Measurements from ENCODE around the gene IGF2BP1.
"Not testable (repeated sequence)": the region's sequence is repeated elsewhere in the genome, so short reads cannot be mapped to it uniquely, and the experiment has no call there.

IGF2BP1 gene

DNA sequence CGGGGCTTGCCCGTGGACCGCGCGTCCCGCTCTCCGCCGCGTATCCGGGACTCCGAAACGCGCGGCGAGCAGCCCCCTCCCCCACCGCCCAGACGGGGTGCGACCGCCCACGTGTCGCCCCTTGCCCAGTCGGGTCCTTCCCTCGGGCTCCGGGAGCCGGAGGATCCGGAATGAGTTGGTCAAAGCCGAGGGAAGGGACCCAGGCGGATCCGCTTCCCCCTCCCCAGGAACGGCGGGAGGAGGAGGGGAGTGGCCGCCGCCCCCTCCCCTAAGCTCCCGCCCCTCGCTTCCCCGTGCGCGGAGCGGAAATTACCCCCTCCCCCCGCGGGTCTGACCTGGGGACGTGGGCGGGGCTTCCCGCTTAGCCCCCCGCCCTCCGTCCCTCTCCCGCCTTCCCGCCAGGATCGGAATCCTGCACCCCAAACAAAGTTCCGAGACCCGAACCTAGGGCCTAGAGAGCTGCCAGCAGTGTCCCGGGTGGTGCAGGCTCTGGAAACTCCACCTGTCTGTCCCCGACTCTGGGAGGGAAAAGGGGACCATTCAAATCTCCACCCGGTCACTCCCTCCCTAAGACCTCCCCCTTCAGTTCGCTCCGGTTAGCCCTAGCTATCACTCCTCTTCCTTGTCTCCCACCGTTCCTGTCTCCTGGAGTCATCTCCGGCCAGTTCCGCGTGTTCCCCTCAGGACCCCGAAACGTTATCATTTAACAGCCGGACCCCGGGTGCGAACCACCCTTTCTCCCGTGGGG lies 1.0 kb upstream of the IGF2BP1 start:
- DNase-seq (ENCODE audit: low read depth in 2 of 2, low spot score in 1 of 2): no peak

DNA sequence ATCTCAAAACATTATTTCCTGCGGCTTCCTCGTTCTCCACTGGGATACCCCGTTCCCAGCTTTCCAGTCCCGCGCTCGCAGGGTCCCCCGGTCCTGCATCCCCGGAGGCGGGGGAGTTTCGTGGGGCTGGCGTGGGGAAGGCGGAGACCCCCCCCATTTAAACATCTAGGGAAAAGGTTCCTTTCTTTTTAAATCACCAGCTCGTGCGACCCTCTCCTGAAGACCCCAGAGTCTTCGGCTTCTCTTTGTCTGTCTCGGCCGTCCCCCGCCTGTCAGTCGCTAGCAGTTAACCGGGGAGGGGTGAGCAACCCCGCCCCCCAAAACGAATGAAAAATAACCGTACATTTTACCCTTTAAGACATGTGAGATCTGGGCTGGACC lies 473 bp upstream of the IGF2BP1 start:
- DNase-seq (ENCODE audit: low read depth in 2 of 2, low spot score in 1 of 2): no peak

DNA sequence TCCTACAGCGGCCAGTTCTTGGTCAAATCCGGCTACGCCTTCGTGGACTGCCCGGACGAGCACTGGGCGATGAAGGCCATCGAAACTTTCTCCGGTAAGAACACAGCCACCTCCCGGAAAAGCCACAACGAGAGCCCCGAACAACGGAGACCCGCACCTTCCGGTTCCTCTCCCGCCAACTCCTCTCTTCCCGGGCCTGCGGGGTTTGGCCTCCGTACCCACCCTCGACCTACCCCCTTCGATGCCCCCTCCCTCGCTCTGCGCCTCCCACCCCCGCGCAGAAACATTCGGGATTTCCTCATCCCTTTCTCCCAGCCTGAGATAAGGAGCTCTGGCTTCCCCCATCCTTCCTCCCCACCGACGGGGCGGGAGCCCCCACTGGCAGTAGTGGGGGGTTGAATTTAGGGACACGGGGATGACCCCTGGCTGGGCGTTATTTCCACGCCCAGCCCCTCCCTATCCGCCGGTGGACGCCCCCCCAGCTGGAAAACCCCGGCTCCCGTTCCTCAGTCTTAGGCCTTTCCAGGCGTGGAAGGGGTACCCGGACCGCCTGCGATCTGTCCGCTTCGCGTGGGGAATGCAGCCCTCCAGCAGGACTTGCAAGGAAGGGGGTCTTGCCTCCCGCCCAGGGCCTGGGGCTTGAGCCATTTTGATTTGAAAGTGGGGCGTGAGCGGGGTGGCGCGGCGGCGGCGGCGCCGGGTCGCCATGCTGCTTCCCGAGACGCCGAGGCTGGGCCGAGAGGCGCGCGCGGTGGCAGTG lies 822 bp downstream of the IGF2BP1 start:
- DNase-seq (ENCODE audit: low read depth in 2 of 2, low spot score in 1 of 2): no peak

DNA sequence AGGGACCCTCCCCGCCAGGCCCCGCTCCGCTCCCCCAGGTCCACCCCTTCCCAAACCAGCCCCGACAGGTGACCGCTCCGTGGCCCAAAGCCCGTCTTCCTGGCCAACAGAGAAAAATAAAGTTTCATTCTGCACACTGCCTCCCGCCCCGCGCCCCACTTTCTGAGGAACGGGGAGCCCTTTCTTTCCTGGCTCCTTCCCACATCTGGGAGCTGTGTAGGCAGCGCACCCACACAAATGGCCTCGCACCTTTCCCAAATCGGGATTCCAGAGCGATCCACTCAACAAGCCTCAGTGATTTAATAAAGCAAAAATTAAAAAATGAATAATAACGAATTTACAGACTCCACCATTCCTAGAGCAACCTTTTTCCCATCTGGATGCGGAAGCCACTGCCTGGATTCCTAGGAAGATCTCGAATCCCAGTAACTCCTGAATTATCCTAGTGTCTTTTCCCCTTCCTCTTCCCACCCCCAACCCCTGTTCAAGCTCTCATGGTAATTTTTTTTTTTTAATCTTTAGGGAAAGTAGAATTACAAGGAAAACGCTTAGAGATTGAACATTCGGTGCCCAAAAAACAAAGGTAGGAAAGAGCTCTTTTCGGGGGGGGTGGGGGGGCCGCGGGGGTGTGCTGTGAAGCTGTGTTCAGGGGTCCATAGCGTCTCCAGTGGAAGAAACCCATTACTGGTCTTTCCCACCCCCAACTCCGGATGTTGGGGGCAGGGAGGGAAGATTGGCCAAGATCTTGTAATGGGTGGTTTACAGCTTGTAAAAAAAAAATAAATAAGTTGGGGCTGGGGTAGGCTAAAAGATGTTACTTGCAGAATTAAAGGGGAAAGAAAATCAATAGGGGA lies 1.6 kb downstream of the IGF2BP1 start:
- no peak for DNase-seq (ENCODE audit: low read depth in 2 of 2, low spot score in 1 of 2)

DNA sequence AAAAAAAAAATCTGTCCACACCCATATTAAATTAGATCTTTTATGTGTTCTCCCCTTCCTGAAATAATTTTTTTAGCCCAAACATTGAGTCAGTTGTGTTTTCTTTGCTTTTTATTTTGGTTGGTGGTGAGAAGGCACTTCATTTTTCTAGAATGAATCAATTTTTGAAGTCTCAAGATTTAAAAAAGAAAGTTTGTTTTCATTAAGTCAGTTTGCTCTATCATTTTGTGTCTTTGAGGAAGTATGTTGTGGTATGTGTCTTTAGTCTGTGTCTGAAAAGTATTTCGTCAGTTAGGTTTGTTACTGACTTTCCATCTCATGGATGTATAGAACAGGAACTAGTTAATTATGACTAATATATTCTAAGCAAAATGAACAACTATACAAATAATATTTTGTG lies 3.8 kb downstream of the IGF2BP1 start:
- no peak for DNase-seq (ENCODE audit: low read depth in 2 of 2, low spot score in 1 of 2)

DNA sequence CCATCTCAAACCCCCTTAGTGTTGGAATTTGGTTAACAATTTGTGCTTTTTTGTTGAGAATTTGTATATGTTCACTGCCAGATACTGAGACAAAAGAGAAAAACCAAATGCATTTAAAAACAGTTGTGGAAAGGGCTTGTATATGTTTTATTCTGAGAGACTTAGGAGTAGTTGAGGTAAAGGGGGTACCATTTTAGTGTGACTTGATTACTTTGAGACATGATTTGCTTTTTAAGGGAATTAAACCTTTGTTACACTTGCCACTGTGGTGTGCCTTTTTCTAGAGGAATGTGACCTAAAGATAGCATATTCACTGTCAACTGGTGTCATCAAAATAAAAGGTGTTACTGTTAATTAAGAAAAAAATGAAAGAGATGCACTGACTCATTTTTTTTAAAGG lies 4.5 kb downstream of the IGF2BP1 start:
- no peak for DNase-seq (ENCODE audit: low read depth in 2 of 2, low spot score in 1 of 2)

DNA sequence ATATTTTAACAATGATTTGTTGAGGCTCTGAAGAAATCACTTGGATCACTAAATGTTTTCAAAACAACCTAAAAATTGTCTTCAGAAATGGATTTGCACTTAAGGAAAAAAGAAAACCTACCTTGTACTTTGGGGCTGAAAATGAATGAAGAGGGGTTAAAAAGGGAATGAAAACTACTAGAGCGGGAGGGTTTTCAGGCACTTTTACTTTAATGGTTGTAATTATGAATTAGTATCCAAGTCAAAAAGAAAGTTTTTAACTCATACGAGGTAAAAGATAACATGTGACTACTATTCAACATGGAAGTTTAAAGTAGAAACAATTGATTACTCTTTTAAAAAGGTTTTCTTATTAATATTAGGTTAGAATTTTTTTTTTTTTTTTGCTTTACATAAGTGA lies 5.1 kb downstream of the IGF2BP1 start:
- no peak for DNase-seq (ENCODE audit: low read depth in 2 of 2, low spot score in 1 of 2)

DNA sequence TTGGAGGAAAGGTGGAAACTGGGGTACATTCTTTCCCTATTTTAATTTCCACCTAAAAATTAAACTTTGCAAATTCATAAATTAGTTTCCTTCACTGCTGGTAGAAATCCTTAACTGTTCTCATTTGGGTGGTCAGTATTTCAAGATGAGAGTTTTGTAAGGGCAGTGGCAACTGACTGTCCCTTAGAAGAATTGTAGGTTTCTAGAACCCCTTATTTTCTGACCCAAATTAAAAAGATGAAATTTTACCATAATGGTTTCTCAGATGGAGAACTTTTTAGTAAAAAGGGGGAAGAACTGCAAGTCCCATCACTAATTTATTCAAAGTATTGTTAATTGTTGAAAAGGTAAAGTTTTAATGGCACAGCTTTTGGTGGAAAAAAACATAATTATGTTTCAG lies 5.6 kb downstream of the IGF2BP1 start:
- DNase-seq (ENCODE audit: low read depth in 2 of 2, low spot score in 1 of 2): no peak

DNA sequence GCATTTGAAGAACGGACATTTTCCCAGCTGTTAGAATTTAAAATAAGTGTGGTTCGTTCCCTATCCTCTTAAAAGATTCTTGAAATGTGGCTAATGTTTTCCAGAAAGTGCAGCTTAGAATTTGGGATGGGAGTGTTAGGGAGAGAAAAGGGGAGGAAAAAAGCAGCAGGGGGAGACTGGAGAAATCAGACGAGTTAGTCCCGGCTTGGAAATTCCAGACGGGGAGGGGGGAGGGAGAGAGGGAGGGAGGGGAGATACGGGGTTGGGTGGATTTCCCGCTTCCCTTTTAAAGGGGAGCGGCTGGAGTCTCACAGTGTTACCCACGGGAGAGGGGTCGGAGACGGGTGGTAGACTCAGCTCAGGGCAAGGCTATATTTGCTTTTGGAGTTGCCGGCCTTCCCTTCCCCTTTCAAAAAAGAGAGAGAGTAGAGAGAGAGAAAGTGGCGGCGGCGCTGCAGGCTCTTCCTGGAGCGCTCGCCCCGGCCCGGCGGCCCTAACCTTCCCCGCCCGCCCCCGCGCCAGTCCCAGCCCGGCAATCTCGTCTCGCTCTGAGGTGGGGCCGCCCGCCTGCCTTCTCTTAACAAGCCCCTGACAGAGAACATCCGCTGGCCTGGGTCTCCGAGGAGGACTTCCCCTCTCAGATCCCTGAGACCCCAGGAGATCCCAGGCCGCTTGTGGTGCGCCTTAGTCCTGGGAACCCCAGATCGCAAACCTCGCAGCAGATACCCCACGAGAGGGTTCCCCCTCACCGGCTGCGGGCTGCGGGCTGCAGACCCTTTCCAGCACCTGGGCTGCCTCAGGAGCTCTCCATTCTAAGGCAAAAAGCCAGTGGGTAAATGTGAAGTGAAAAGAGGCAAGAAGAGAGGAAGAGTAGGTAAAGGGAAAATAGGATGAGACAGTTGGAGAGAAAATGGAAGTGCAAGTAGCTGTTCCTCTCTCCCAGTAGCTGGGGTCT lies 6.6 kb downstream of the IGF2BP1 start:
- DNase-seq (ENCODE audit: low read depth in 2 of 2, low spot score in 1 of 2): no peak

DNA sequence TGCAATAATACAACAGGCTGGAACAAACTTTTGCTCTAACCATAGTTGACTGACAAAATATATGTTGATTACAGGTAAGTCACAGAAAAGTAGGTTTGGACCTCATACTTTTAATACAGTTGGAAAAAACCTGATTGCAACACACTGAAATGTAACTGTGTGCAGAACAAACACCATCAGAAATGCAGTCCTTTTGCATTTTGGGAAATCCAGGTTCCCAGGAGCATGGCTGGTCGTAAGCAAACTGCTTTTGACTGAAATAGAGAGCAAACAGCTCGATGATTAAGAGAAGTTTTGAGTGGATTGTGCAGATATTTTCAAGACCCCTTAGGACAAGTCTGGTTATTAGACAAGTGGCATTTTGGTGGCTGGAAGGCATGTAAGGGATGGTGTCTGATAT lies 8.0 kb downstream of the IGF2BP1 start:
- DNase-seq (ENCODE audit: low read depth in 2 of 2, low spot score in 1 of 2): no peak

DNA sequence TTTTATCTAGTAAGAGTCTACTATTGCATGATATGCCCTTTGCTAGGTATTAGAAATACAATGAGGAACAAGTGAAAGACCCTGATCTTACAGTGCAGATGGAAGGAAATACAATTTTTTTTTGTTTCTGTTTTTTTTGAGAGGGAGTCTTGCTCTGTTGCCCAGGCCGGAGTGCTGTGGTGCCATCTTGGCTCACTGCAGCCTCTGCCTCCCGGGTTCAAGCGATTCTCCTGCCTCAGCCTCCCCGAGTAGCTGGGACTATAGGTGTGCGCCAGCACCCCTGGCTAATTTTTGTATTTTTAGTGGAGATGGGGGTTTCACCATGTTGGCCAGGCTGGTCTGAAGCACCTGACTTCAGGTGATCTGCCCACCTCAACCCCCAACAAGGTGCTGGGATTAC lies 11.7 kb downstream of the IGF2BP1 start:
- DNase-seq (ENCODE audit: low read depth in 2 of 2, low spot score in 1 of 2): not testable (repeated sequence)

DNA sequence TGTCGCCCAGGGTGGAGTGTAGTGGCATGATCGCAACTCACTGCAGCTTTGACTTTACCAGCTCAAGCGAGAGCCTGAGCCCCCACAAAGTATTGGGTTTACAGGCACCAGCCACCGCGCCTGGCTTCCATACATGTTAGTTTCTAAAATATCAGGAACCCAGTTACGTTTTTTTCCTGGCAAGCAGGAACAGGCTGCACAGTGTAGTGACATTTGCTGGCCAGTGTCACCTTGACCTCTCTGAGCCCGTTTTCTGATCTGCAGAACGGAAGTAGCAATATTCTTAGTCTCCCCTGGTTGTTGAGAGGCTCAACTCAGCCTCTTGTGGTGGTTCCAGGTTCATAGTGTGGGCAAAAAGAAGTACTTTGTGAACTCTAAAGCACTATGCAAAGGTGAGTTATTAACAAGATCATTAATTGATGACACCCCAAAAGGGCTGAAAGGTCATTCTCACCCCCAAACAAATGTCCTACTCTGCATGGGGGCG lies 15.6 kb downstream of the IGF2BP1 start:
- DNase-seq (ENCODE audit: low read depth in 2 of 2, low spot score in 1 of 2): no peak

DNA sequence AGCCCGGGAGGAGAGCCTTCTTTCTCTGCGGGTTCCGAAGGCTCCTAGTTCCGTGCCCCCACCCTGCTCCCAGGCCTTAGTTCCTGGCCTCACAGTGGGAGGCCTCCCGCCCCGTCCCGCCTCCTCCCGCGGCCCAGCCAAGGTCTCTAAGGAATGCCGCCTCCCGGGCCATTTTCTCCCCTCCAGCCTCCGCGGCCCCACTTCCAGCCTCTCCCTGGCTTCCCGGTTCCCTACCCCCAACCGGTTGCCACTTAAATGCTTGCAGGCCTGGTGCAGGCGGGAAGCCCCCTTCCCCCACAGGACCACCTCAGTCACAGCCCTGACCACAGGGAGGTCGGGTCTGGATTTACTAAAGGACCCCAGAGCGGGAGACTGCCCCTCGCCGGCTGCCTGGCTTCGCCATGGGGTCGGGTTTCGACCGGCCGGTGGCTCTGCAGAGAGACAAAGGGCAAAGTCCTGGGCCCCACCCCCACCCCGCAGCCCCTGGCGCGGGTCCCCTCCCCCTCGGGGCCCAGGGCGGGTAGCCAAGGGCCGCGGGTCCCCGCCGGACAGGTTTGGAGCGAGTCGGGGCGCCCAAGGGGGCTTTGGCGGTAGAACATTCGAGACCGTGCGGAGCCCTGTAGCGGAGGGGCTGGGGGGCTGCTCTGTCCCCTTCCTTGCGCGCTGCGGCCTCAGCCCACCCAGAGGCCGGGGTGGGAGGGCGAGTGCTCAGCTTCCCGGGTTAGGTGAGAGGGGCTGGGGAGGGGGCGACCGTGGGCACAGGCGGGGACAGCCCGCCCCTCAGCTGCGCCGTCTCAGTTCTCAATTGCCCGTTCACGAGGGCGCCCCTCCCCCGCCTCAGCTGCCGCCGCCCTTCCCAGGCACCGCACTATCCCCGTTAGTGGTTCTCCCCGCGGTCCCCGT lies 16.4 kb downstream of the IGF2BP1 start:
- DNase-seq (ENCODE audit: low read depth in 2 of 2, low spot score in 1 of 2): no peak

DNA sequence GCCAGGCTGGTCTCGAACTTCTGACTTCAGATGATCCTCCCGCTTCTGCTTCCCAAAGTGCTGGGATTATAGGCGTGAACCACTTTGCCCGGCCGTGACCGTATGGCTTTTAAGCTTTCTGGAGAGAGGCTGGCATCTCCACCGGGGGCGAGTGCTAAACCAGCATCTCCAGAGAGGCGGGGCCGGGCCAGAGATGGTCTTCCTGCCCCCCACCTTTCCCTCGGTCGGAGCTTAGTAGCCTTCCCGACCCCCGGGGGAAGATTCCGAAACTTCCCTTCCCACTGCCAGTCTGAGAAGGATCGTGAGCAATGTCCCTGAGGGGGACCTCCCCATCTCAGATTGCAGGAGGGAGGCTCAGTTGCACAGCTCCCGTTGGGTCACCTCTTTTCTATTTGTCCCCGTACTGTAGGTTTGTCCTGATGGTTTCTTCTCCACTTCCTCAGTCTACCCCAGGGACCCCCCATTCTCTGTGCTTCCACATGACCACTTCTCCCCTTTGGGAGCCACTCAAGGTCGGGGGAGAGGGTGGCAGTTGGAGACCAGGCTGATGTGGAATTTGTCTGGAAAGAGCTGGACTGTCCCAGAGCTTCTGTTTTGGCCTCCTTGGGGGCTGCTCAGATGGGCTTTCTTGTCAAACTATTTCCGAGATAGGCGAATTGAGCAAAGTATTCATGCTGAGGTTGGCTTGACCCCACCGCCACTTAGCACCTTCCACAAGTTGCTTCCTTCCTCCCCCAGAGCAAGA lies 18.2 kb downstream of the IGF2BP1 start:
- DNase-seq (ENCODE audit: low read depth in 2 of 2, low spot score in 1 of 2): no peak

DNA sequence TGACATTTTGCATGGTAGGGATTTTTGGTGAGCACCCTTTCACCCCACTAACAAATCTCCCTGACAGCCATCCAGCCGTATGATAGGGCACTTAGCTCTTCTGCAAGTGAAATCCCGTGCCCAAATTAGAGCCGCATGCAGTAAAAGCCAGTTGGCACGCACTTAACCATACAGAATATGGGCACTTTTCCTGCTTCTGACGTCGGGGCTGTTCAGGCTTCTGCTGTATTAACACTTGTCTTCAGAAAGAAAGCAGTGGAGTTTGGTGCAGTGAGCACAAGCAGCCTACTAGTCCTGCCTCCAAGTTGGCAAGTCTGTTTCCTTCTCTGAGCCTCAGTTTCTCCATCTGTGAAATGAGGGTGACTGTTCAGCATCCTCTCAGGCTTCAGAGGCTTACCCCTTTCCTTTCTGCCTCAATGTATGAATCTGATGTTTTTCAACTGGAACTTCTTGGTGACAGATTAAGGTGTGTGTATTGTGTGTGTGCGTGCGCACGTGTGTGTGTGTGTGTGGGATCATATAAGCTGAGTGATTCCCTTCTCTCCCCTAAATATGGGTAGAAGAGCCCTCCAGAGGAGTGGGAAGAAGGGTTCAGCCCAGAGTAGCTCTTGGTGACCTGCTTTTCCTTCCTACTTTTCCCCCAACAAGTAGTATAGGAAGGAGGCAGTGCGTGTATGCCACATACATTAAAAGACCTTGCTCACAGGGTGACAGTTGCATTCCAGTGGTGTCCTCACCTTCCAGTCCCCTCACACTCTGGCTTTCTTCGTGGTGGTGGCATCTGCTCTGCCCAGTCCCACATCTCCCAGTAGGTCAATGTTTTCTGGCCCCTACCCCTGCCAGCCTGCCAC lies 19.0 kb downstream of the IGF2BP1 start:
- DNase-seq (ENCODE audit: low read depth in 2 of 2, low spot score in 1 of 2): no peak

DNA sequence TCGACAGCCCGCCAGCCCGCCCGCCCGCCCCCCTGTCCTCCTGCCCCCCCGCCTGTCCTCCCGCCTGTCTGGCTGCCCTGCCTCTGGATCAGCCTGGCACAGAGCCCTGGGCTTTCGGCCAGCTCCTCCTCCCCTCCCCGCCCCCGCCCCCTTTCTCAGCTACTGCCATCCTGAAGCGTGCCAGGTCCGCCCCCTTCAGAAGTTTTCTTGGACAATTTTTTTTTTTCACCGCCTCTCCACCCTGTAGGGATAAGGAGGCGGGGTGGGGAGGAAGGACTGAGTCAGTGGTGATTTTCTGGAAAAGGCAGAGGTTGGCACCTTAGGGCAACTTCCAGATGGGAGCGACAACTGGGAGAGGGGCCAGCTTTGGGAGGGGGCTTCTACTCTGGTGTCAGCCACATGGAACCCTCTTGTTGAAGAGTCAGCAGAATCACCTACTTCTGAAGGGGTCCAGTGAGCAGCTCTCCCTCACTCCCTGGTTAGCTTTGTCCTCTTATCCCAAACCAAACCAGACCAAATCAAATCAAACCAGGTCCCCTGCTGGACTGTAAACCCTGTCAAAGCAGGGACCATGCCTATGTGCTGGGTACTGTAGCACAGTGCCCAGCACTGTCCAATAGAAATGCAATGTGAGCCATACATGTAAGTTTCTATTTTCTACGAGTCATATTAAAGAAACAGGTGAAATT lies 19.7 kb downstream of the IGF2BP1 start:
- no peak for DNase-seq (ENCODE audit: low read depth in 2 of 2, low spot score in 1 of 2)

DNA sequence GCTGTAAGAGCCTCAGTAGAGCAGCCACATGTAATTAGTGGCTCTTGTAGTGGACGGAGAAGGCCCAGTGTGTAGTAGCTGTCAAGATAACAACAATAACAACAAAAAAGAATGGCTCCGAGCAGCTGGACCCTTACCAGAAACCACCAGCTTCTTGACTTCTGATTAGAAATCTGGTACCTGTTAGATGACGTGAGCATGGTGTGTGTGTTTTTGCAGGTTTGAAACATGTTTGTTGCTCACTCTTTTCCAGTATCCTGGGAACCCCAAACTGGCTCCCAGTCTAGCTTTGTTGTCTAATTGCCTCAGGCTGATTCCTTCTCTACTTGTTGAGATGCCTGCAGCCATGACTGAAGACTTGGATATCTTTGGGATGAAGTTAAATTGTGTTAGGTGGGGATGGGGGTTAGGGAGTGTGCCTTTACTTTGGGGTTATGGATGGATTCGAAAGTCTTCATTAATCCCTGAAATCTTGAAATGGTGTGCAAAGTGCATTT lies 21.0 kb downstream of the IGF2BP1 start:
- no peak for DNase-seq (ENCODE audit: low read depth in 2 of 2, low spot score in 1 of 2)

Measured in stimulated activated CD8-positive, alpha-beta memory T cell treated with anti-CD3 and anti-CD28 coated beads, Interleukin-4, amount 100 ng/mL, for 4 hours (primary cell).